GM19467 (cell line): ENCODE data around the gene FHIT.

Source experiments
- ATAC-seq: cut with Tn5 transposase; IDR thresholded peaks from one replicate; pipeline ENCODE4 v1.9.1; 2021; ENCODE audit warnings: mild to moderate bottlenecking, moderate library complexity; ENCODE audit not compliant: unreplicated experiment

FHIT gene

DNA sequence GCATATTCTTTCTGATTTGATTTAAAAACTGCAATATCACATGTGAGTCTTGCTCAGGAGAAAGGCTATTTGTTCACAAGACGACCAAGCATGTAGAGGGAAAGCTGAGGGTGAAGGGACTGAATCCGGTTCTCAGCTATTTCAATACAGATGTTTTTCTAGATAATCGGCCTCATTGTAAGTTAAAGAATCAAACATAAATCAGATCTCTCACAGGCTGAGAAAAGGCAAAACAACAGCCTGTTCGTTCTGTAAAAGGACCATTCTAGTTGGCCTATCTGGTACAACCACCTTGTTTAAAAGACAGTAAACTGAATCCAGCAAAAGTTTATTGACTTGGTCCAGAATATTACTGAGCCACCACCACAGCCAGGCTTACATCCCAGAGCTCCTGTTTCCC, 1155.7 kb downstream of the FHIT start:
- ATAC-seq = no peak

DNA sequence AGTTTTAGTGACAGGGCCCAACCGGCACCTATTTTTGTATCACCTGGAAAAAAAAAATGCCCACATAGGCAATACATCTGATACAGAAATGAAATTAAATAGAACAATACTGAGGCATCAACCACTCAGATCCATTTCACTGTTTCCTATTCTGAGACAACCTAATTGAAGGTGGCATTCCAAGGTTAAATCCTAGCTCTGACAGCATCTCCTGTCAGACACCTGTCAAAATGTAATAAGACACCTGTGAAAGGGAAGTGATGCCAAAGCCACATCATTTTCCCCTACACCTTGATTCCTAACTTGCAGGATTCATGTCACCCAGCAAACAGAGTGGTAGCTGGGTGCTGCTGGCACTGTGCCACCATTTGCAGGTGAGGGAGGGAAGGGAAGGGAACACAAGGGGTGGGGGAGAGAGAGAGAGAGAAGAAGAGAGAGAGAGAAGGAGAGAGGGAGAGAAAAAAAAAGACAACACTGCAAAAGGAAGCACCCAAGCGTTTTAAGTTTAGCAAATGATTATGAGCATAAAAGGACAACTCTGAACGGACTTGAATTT, 1156.8 kb downstream of the FHIT start:
- ATAC-seq = no peak

DNA sequence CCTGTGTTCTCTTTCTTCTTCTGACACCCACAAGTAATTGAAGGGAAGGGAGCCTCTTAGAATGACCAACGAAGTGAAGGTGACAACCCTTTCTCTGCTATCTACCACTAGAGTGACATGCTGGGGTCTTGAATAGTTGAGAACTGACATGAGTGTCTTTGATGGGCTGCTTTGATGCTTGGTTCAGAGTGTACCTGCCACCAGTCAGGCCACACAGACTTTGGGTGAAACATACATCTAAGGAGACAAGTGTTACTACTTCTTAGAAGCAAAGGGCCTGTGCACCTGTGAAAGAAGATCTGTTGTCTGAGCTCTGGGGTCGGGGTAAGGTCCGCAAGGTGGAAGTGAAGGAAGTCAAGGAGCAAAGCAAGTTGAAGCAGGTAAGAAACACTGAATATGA, 1160.7 kb downstream of the FHIT start:
- no peak for ATAC-seq

GRCh38 chr3:60086811-60087210, 1164.4 kb downstream of the FHIT start:
- ATAC-seq = no peak

DNA sequence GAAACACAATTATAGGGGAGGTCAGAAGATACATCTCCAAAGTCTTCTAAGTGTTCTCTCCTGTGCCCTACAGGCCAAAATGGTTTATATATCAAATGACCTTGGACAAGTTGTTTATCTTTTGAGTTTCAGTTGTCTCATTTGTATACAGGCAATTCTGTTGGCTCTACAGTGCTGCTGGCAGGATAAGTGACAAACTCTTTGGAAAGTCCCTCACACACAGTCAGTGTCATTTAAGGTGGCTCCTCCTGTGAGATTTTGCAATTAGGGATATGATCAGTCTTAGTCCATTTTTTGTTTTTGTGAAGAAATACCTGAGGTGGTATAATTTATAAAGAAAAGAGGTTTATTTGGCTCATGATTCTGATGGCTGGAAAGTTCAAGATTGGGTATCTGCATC, 1165.6 kb downstream of the FHIT start:
- ATAC-seq = no peak

DNA sequence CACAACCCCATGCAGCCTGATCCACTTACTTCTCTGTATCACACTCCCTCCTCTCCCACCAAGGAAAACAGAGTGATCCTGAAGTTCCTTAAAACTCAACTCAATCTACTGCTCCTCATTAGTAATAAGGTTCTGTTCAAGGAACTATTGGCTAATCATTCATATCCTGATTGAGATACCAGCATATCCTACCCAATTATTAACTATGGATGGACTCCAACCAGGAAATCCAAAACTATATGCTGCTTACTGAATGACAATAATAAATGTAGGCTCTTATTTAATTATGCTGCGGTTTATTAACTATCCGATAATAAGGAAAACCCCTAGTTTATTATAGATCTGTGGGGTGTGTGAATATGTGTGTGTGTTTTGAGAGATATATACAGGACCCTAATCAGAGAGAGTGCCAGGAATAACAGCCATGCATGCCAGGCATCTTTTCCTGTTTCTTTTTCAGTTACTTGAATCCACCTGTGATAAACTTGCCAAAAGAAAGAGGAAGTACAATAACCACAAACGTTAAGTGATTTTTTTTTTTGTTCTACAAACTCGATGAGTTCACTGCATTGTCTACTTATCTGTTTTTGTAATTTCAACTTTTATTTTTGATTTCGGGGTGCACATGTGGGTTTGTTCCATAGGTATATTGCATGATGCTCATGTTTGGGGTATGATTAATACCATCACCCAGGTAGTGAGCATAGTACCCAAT, 1169.7 kb downstream of the FHIT start:
- ATAC-seq = no peak

DNA sequence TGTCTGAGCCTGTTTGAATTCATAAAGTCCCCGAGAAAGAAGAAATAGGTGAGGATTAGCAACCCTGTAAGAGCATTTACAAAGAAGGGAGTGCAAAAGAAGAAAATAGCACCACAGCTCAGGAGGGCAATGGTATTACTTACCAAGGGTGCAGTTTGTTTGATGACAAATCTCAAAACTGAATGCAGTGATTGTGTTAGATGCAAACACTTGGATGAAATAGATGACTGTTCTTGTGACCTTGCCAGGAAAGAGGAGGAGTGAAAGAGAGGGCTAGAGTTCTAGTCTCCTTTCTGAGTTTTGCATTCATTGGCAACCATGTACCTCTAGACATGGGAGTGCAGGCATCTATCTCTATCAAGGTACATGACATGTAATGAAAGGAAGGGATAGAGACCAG, 1170.6 kb downstream of the FHIT start:
- ATAC-seq = no peak

DNA sequence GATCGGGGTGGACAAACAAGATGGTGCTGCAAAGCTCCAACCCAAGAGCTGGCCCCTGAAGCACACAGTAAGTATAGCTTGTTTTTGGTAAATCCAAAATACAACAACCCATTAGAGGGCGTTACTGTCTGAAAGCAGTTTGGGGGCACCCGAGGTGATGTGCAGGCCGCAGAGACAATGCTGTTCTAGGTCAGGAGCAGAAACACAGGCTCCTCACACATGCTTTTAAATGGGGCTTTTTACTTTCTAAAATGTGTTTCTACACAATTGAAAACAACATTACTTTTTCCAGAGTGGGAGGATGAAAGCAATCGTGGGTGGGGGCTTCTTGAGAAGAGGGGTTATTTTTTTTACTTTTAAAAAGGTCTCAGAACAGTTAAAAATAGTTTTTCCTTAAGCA, 1172.2 kb downstream of the FHIT start:
- ATAC-seq = no peak

GRCh38 chr3:60076331-60076730, 1174.9 kb downstream of the FHIT start:
- ATAC-seq = no peak

DNA sequence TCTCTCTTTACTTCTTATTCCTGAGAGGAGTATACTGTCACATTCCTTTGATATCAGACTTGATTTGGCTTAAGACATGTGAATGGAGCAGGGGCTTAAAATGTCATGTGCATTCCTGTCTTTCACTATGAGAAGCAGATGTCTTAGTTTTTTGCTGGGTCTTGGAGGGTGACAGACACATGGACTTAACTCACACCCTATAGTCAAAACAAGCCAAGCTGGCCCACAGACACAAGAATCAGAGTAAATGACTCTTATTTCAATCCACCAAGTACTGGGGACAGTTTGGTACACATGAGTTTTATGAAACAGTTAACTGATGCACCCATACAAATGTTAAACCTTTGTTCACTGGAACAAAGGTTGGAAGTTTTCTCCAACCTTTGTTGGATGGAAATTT, 1177.3 kb downstream of the FHIT start:
- ATAC-seq = no peak

- no peak for ATAC-seq
Observed at GRCh38 chr3:60073228-60073627, 1178.0 kb downstream of the FHIT start.

DNA sequence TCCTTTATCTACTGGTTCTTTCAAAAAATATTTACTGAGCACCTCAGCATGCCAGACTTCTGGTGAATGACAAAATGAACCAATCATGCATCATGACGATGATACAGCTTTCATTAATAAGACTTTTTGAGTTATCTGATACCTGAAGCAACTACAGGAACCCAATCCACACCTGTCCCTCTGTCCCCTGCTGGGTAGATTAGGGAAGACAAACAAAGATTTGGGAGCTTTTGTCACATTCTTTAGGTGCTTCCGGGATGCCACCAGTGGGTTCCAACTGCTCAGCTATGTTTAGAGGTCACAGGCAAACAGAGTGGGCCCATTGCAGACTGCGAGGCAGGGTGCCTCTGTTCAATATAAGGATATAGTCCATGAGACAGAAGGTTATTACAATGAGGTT, 1180.9 kb downstream of the FHIT start:
- ATAC-seq = no peak

- no peak for ATAC-seq
Observed at GRCh38 chr3:60065227-60065868, 1185.9 kb downstream of the FHIT start.

GRCh38 chr3:60064210-60065178, 1186.8 kb downstream of the FHIT start:
- ATAC-seq = no peak

DNA sequence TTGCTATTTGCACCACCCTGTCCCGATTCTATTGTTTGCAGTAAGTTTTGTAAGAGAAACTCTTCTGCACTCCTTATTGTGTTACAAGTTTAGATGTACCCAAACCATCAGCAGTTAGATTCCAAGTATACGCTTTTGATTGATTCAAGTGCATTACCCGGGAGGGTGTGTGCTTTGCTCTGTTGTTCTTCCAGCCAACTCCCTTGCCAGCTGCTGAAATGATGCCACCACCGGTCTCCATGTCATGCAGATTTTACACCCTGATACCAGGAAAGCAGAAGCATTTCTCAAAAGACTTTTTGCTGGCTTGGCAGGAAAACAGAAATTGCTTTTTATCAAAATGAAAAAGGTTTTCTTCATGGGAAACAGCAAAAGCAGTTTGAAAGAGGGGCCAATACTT, 1194.8 kb downstream of the FHIT start:
- no peak for ATAC-seq

DNA sequence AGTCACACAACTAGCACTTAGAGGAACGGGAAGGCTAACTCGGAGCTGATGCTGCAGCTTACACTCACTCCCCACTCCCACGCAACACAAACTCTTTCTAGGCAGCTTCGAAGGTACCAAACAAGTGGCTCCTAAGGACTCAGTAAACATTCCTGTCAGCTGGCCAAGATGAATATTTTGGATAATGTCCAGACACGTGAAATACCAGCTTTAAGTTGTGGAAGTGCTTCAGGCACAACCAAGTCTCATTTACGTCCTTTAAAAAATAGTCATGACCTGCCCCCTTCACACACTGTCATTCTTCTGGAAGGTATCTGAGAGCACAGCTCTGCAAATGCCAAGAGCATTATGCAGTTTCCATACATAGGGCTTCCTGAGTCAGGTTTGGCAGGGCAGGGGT, 1195.5 kb downstream of the FHIT start:
- ATAC-seq = no peak

GRCh38 chr3:60053526-60054265, 1197.6 kb downstream of the FHIT start:
- no peak for ATAC-seq

- ATAC-seq = no peak
Observed at GRCh38 chr3:60048447-60048848, 1202.8 kb downstream of the FHIT start.

DNA sequence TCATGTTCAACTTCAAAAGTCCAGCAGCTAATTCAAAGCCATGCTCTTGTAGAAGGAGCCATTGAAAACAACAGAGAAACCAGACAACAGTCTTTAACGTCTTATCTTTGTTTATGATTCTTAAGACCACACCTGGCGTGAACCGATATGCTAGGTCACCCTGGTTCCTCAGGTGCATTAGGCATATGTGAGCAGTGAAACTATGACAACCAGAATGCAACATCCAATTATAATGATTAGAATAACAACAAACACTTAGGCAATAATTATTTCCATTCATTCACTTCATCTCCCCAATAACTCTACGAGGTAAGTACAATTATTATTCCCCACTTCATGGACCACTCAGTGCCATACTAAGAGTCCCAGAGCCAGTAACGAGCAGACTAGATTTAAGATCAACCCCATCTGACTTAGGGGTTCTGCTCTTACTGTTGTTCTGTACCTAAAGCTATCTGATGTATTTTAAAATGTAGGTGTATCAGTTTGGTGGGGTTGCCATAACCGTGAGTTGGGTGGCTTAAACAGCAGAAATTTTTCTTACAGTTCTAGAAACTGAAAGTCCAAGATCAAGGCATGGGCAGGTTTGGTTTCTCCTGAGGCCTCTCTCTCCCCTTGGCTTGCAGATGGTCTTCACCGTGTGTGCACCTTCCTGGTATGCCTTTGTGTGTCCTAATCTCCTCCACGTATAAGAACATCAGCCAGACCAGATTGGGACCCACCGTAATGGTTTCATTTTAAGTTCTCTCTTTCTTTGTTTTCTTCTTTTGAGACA, 1203.6 kb downstream of the FHIT start:
- no peak for ATAC-seq

DNA sequence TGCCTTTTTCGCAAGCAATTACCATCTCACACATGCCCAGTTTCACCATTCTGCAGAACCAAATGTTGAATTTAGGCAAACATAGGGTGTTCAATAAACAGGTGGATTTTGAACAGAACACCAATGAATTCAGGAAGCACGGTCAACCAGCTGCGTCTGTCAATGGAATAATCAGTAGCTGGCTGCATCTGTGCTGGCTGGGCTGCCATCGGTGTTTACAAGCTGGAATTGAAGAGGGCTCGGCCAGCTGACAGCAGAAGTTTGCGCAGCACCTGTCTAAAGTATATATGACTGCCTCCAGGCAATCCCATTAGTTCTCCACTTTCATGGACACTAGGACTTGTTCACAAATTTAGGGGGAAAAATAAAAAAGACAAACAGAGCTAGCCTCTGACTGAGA, 1205.0 kb downstream of the FHIT start:
- no peak for ATAC-seq
